Heart left ventricle (tissue), 16 donors: Measurements from ENCODE around the gene CALHM3. TPM values are rescaled to one million over a fixed set of nuclear protein-coding genes. Genes with fewer than 3 reads are reported as not detected.
A peak's percentile ranks its signal among the peaks of the same experiment; 100 is the strongest.

Experiments
- ATAC-seq, 4 donors: fragments of 200-7000 bp; cut with Tn5 transposase; one replicate each; pipeline ENCODE4 v1.9.1; 2020 to 2022; ENCODE audit warnings: moderate library complexity in 4 of 4, mild to moderate bottlenecking in 3 of 4, moderate number of reproducible peaks in 1 of 4
- DNase-seq, 5 donors: peaks; one replicate each; pipeline ENCODE4 v3.0.0-alpha.2; 2020
- H3K27ac ChIP-seq, 12 donors: fragments of 200-600 bp; sonication (generic) in 4 of 12; one replicate each; pipeline versions ENCODE4 v1.5.0 to v1.8.0; 2016 to 2022; ENCODE audit warnings: mild to moderate bottlenecking in 2 of 12
- H3K27me3 ChIP-seq, 9 donors: fragments of 200-600 bp; sonication (generic) in 2 of 9; one replicate each; pipeline versions ENCODE4 v1.5.1 to v1.8.0; 2016 to 2022; ENCODE audit warnings: mild to moderate bottlenecking in 3 of 9
- H3K36me3 ChIP-seq, 9 donors: fragments of 200-600 bp; sonication (generic) in 2 of 9; one replicate each; pipeline versions ENCODE4 v1.5.0 to v1.8.0; 2018 to 2022; ENCODE audit warnings: mild to moderate bottlenecking in 2 of 9
- H3K4me1 ChIP-seq, 12 donors: fragments of 200-600 bp; sonication (generic) in 4 of 12; one replicate each; pipeline versions ENCODE4 v1.5.0 to v1.8.0; 2016 to 2022; ENCODE audit warnings: mild to moderate bottlenecking in 3 of 12
- H3K4me3 ChIP-seq, 12 donors: fragments of 200-600 bp; sonication (generic) in 4 of 12; one replicate each; pipeline versions ENCODE4 v1.5.0 to v1.8.0; 2017 to 2022; ENCODE audit warnings: mild to moderate bottlenecking in 9 of 12, moderate library complexity in 4 of 12
- H3K9me3 ChIP-seq, 12 donors: fragments of 200-600 bp; sonication (generic) in 4 of 12; one replicate each; pipeline versions ENCODE4 v1.5.0 to v1.8.0; 2016 to 2022; ENCODE audit warnings: mild to moderate bottlenecking in 1 of 12
- POLR2A ChIP-seq, 2 donors: fragments of 450-650 bp; IDR thresholded peaks; one replicate each; pipeline ENCODE4 v1.6.1; 2017; ENCODE audit warnings: antibody characterized with exemption in 2 of 2, mild to moderate bottlenecking in 2 of 2, moderate library complexity in 2 of 2
- WGBS, 4 donors: extraction: QIAGEN DNeasy Blood & Tissue Kit in 2 of 4; methylation state at CpG; one replicate each; pipeline versions ENCODE4 v1.1.5 to v1.1.7; 2013 to 2018; 5-methylcytosine and 5-hydroxymethylcytosine counted together
- intact Hi-C, 10 donors: fragments of 100-400 bp; cut with DNase I; formaldehyde crosslinking; loops; one replicate each; pipeline versions ENCODE4 v1.11.1 to v1.14.2; 2022
- polyA plus RNA-seq, 2 donors: library from polyadenylated mRNA; stranded (reverse); fragments of 200-250 nt; gene quantifications; one replicate each; pipeline ENCODE4 v1.2.3, GENCODE V29; 2013
- total RNA-seq, 9 donors: library from RNA; depleted of rRNA in 2 of 9; stranded (reverse); fragments of >200 nt in 2 of 9; fragmentation: NEBNext Ultra II Directional in 3 of 9; extraction: Animal tissue kit (Norgen Biotek cat#: 25700) in 3 of 9; gene quantifications; one replicate each; pipeline versions ENCODE4 v1.1.0 to v1.2.4, GENCODE V29; 2016 to 2023
- TF ChIP-seq, protein P1 (sequence below), 12 donors: fragments of 200-600 bp; sonication (generic) in 4 of 12; IDR thresholded peaks; one replicate each; pipeline versions ENCODE4 v1.5.0 to v1.8.0; 2018 to 2022; ENCODE audit warnings: antibody characterized with exemption in 12 of 12, mild to moderate bottlenecking in 5 of 12
- donor health status: ischemic (EF 13 %, LVEDD 7.1; RV severe dilation, severe dysfunction).
- donor health status: healthy with polysubstance abuse.
- donor health status: DM: no; HTN: yes; CAD: no.
- donor health status: DM: no; HTN: no; CAD: no.
- donor health status: ischemic (EF 25% LVEDD 6.9; RV normal size, moderate dysfunction).
- donor health status: ischemic (EF 25% LVEDD 5.7; RV mildly dilated, moderate dysfunction).
- donor health status: healthy.
- donor health status: DM: yes; HTN: yes; CAD: no.
- donor health status: ischemic (EF 35%, LVEDD 5.7; RV mildly dilated, moderate dysfunction).
- donor health status: nonischemic (EF 11% LVEDD 7.7; RV severe dilation, severe dysfunction).
- donor health status: DM: yes; HTN: yes; CAD: no.
- donor health status: PGD.
- donor health status: ischemic (EF 29% LVEDD 5.4; RV normal size, mild dysfunction).
- donor health status: nonischemic (EF 23%, LVEDD 6.1; RV moderate dilation, normal function).

CALHM3 gene
- total and polyA plus RNA-seq, 11 donors = not detected

DNA sequence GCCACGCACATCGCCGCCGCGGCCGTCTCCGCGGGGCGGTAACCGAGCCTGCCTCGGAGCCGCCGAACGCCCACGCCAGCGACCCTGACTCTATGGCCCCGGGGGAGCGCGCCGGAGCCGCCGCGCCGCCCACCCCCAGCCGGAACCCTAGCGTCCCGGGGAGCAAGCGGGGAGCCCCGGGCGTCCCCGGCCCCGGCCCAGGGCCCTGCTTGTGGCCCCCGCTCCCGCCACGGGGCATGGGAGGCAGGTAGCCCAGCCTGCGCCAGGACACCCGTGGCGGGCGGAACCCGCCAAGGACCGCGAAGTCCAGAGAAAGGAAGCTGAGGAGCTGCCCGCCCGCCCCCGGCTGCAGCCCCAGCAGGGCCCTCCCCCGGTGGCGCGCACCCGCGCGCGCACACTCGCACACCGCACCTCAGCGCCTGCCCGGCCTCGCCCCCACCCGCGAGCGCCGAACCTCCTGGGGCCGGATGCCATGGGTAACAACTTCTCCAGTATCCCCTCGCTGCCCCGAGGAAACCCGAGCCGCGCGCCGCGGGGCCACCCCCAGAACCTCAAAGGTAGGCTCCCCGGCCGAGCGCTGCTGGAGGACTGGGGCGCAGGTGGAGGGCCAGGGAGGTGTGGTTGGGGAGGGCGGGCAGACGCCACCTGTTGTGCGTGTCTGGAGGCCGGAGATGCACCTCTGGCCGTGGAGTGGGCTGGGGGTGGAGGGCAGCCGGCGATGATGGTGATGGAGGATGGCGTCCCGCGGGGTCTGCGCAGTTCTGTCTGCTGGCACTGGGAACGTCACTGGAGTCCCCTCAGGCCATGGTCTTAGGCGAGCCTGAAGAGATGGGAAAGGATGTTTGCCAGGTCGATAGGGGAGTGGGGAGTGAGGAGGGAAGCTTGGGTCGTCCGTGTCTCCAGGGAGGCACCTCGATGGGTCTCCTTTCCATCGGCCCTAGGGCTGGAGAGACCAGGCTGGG lies 15.2 kb upstream of the CALHM3 start:
- no peak for DNase-seq
- intact Hi-C loops = no loop called here
- Histone ChIP-seq H3K27ac (no peak overlapping the region), H3K4me1 (peaks cover 0 to 30% (median 7%) of the 10 kb centered on the region in 12 donors), H3K9me3 (no peaks in the 10 kb centered on the region), H3K27me3 (peaks cover 0 to 37% (median 9%) of the 10 kb centered on the region in 9 donors), H3K36me3 (no peaks in the 10 kb centered on the region), H3K4me3 (peak overlapping the region; percentile 47 to 71 (median 56))
- TF ChIP-seq POLR2A (IDR thresholded peaks at IDR 0.05) = no peak
- TF ChIP-seq, protein P1, sequence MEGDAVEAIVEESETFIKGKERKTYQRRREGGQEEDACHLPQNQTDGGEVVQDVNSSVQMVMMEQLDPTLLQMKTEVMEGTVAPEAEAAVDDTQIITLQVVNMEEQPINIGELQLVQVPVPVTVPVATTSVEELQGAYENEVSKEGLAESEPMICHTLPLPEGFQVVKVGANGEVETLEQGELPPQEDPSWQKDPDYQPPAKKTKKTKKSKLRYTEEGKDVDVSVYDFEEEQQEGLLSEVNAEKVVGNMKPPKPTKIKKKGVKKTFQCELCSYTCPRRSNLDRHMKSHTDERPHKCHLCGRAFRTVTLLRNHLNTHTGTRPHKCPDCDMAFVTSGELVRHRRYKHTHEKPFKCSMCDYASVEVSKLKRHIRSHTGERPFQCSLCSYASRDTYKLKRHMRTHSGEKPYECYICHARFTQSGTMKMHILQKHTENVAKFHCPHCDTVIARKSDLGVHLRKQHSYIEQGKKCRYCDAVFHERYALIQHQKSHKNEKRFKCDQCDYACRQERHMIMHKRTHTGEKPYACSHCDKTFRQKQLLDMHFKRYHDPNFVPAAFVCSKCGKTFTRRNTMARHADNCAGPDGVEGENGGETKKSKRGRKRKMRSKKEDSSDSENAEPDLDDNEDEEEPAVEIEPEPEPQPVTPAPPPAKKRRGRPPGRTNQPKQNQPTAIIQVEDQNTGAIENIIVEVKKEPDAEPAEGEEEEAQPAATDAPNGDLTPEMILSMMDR (IDR thresholded peaks at IDR 0.05) = no peak
- peak in 2 of 4 donors; percentile 9 to 20 for ATAC-seq
- WGBS, 4 donors = 2 to 7% (median 4%) methylated on average over 22 to 92 of the region's 92 CpGs

DNA sequence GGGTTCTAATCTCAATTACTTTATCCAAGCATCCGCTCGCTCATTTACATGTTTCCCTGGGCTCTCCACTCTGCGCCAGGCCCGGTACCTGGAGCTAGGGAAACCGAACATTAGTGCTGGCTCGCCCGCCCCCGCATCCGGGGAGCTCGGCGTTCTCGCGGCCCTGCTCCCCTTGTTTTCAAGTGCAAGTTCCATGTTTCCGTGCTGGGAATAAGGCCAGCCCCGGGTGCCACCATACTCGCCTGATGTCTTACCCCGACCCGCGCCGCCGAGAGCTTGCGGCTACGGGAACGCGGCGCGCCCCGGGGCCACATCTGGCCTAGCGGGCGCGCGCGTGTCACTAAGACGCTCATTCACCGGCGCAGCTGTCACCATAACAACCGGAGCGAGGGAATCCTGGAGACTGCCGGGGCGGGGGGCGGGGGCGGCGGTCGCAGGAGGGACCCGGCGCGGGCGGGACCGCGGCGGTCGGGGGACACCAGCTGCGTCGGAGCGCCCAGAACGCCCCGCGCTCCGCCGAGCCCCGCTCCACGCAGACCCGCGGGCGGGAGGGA lies 14.4 kb upstream of the CALHM3 start, which contains the start of gene NEURL1:
Gene NEURL1 (plus strand): TSS at position 344 of the 554 bp plus-strand sequence. CDS start 683 bp downstream, outside the sequence.
- no peaks in the 10 kb centered on the region for H3K36me3 ChIP-seq
- peaks cover 0 to 30% (median 7%) of the 10 kb centered on the region in 12 donors for H3K4me1 ChIP-seq
- intact Hi-C loops = no loop called here
- TF ChIP-seq, protein P1 (IDR thresholded peaks at IDR 0.05) = no peak
- TF ChIP-seq POLR2A (IDR thresholded peaks at IDR 0.05) = no peak
- peak within 1 kb of the TSS; percentile 47 to 71 (median 56) for H3K4me3 ChIP-seq
- no peak within 1 kb of the TSS for H3K27ac ChIP-seq
- H3K27me3 ChIP-seq = peaks cover 0 to 37% (median 9%) of the 10 kb centered on the region in 9 donors
- ATAC-seq (peak in 3 of 4 donors; percentile 19 to 38 (median 23)), DNase-seq (peak in 1 of 5 donors; percentile 32)
- 2 to 4% (median 3%) methylated on average over 17 to 65 of the region's 65 CpGs for WGBS, 4 donors
- H3K9me3 ChIP-seq = no peaks in the 10 kb centered on the region

DNA sequence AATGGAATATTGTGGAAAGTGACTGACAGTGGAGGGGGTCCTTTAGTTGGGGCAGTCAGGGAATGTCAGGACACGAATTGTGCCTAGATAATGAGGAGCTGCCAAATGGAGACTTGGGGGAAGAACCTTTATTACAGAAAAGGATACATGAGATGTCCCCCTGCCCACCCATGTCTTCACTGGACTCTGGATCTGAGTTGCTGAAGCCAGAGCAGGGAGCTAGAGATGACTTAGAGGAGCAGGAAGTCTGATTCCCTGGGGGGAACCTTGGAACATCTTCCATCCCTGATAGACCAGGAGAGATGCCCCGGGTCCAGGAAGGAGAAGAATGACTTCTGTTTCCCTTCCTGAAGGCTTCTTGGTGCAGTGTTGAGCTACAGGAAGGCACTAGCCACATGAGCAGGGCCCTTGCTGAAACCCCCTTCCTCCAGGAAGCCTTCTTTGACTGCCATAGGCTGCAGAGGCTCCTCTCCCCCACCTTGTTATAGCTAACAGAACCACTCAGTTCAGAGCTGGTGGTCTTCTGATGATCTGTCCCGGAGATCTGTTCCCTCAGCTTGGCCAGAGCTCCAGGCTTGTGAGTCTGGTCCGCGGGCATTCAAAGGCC lies 13.7 kb upstream of the CALHM3 start:
- WGBS, 4 donors = 63 to 70% (median 68%) methylated on average over 2 to 5 of the region's 5 CpGs
- H3K4me1 ChIP-seq = peaks cover 0 to 30% (median 7%) of the 10 kb centered on the region in 12 donors
- H3K27ac ChIP-seq = no peak overlapping the region
- H3K4me3 ChIP-seq = peak overlapping the region in 7 of 12 donors; percentile 49 to 71 (median 66)
- DNase-seq (no peak), ATAC-seq (no peak)
- H3K36me3 ChIP-seq = no peaks in the 10 kb centered on the region
- no peak for TF ChIP-seq POLR2A (IDR thresholded peaks at IDR 0.05)
- TF ChIP-seq, protein P1 (IDR thresholded peaks at IDR 0.05) = no peak
- H3K9me3 ChIP-seq = no peaks in the 10 kb centered on the region
- intact Hi-C loops = no loop called here
- H3K27me3 ChIP-seq = peaks cover 0 to 37% (median 9%) of the 10 kb centered on the region in 9 donors
